Heart left ventricle (tissue), 16 donors: ENCODE measurements around the gene ZNF558. TPM values are rescaled to one million over a fixed set of nuclear protein-coding genes. Genes with fewer than 3 reads are reported as not detected.

Experiments
- ATAC-seq, 4 donors: fragments of 200-7000 bp; cut with Tn5 transposase; one replicate each; pipeline ENCODE4 v1.9.1; 2020 to 2022; ENCODE audit warnings: moderate library complexity in 4 of 4, mild to moderate bottlenecking in 3 of 4, moderate number of reproducible peaks in 1 of 4
- DNase-seq, 5 donors: peaks; one replicate each; pipeline ENCODE4 v3.0.0-alpha.2; 2020
- H3K27ac ChIP-seq, 12 donors: fragments of 200-600 bp; sonication (generic) in 4 of 12; one replicate each; pipeline versions ENCODE4 v1.5.0 to v1.8.0; 2016 to 2022; ENCODE audit warnings: mild to moderate bottlenecking in 2 of 12
- H3K27me3 ChIP-seq, 9 donors: fragments of 200-600 bp; sonication (generic) in 2 of 9; one replicate each; pipeline versions ENCODE4 v1.5.1 to v1.8.0; 2016 to 2022; ENCODE audit warnings: mild to moderate bottlenecking in 3 of 9
- H3K36me3 ChIP-seq, 9 donors: fragments of 200-600 bp; sonication (generic) in 2 of 9; one replicate each; pipeline versions ENCODE4 v1.5.0 to v1.8.0; 2018 to 2022; ENCODE audit warnings: mild to moderate bottlenecking in 2 of 9
- H3K4me1 ChIP-seq, 12 donors: fragments of 200-600 bp; sonication (generic) in 4 of 12; one replicate each; pipeline versions ENCODE4 v1.5.0 to v1.8.0; 2016 to 2022; ENCODE audit warnings: mild to moderate bottlenecking in 3 of 12
- H3K4me3 ChIP-seq, 12 donors: fragments of 200-600 bp; sonication (generic) in 4 of 12; one replicate each; pipeline versions ENCODE4 v1.5.0 to v1.8.0; 2017 to 2022; ENCODE audit warnings: mild to moderate bottlenecking in 9 of 12, moderate library complexity in 4 of 12
- H3K9me3 ChIP-seq, 12 donors: fragments of 200-600 bp; sonication (generic) in 4 of 12; one replicate each; pipeline versions ENCODE4 v1.5.0 to v1.8.0; 2016 to 2022; ENCODE audit warnings: mild to moderate bottlenecking in 1 of 12
- CTCF ChIP-seq, 12 donors: fragments of 200-600 bp; sonication (generic) in 4 of 12; IDR thresholded peaks; one replicate each; pipeline versions ENCODE4 v1.5.0 to v1.8.0; 2018 to 2022; ENCODE audit warnings: antibody characterized with exemption in 12 of 12, mild to moderate bottlenecking in 5 of 12
- POLR2A ChIP-seq, 2 donors: fragments of 450-650 bp; IDR thresholded peaks; one replicate each; pipeline ENCODE4 v1.6.1; 2017; ENCODE audit warnings: antibody characterized with exemption in 2 of 2, mild to moderate bottlenecking in 2 of 2, moderate library complexity in 2 of 2
- WGBS, 4 donors: extraction: QIAGEN DNeasy Blood & Tissue Kit in 2 of 4; methylation state at CpG; one replicate each; pipeline versions ENCODE4 v1.1.5 to v1.1.7; 2013 to 2018; 5-methylcytosine and 5-hydroxymethylcytosine counted together
- intact Hi-C, 10 donors: fragments of 100-400 bp; cut with DNase I; formaldehyde crosslinking; loops; one replicate each; pipeline versions ENCODE4 v1.11.1 to v1.14.2; 2022
- polyA plus RNA-seq, 2 donors: library from polyadenylated mRNA; stranded (reverse); fragments of 200-250 nt; gene quantifications; one replicate each; pipeline ENCODE4 v1.2.3, GENCODE V29; 2013
- total RNA-seq, 9 donors: library from RNA; depleted of rRNA in 2 of 9; stranded (reverse); fragments of >200 nt in 2 of 9; fragmentation: NEBNext Ultra II Directional in 3 of 9; extraction: Animal tissue kit (Norgen Biotek cat#: 25700) in 3 of 9; gene quantifications; one replicate each; pipeline versions ENCODE4 v1.1.0 to v1.2.4, GENCODE V29; 2016 to 2023
- donor health status: ischemic (EF 13 %, LVEDD 7.1; RV severe dilation, severe dysfunction).
- donor health status: healthy with polysubstance abuse.
- donor health status: DM: no; HTN: yes; CAD: no.
- donor health status: DM: no; HTN: no; CAD: no.
- donor health status: ischemic (EF 25% LVEDD 6.9; RV normal size, moderate dysfunction).
- donor health status: ischemic (EF 25% LVEDD 5.7; RV mildly dilated, moderate dysfunction).
- donor health status: healthy.
- donor health status: DM: yes; HTN: yes; CAD: no.
- donor health status: ischemic (EF 35%, LVEDD 5.7; RV mildly dilated, moderate dysfunction).
- donor health status: nonischemic (EF 11% LVEDD 7.7; RV severe dilation, severe dysfunction).
- donor health status: DM: yes; HTN: yes; CAD: no.
- donor health status: PGD.
- donor health status: ischemic (EF 29% LVEDD 5.4; RV normal size, mild dysfunction).
- donor health status: nonischemic (EF 23%, LVEDD 6.1; RV moderate dilation, normal function).

ZNF558 gene
- total and polyA plus RNA-seq, 11 donors, result 5.0 to 16.2 (median 11.2) TPM

GRCh38 chr19:8849232-8849631, 17.1 kb upstream of the ZNF558 start:
- TF ChIP-seq POLR2A (IDR thresholded peaks at IDR 0.05), result no peak
- TF ChIP-seq CTCF (IDR thresholded peaks at IDR 0.05), result no peak
- DNase-seq (no peak), ATAC-seq (no peak)
- Histone ChIP-seq H3K4me3 (no peak overlapping the region), H3K27ac (no peak overlapping the region), H3K36me3 (no peaks in the 10 kb centered on the region), H3K27me3 (peaks cover 0 to 32% (median 0%) of the 10 kb centered on the region in 9 donors), H3K9me3 (peaks cover 0 to 19% (median 3%) of the 10 kb centered on the region in 12 donors), H3K4me1 (no peaks in the 10 kb centered on the region)
- 89 to 92% (median 90%) methylated on average over 2 of the region's 2 CpGs for WGBS, 4 donors
- intact Hi-C loops, result no loop called here

GRCh38 chr19:8846819-8847218, 14.7 kb upstream of the ZNF558 start:
- Histone ChIP-seq H3K9me3 (peaks cover 0 to 19% (median 3%) of the 10 kb centered on the region in 12 donors), H3K4me1 (no peaks in the 10 kb centered on the region), H3K27ac (no peak overlapping the region), H3K36me3 (no peaks in the 10 kb centered on the region), H3K27me3 (peaks cover 0 to 20% (median 0%) of the 10 kb centered on the region in 9 donors), H3K4me3 (no peak overlapping the region)
- DNase-seq (no peak), ATAC-seq (no peak)
- intact Hi-C loops, result no loop called here
- TF ChIP-seq CTCF (IDR thresholded peaks at IDR 0.05) (no peak), POLR2A (IDR thresholded peaks at IDR 0.05) (no peak)
- 64 to 92% (median 74%) methylated on average over 1 to 3 of the region's 3 CpGs for WGBS, 4 donors

GRCh38 chr19:8840708-8841107, 8.6 kb upstream of the ZNF558 start:
- H3K4me1 ChIP-seq, result no peaks in the 10 kb centered on the region
- peaks cover 0 to under 1% (median 0%) of the 10 kb centered on the region in 12 donors for H3K9me3 ChIP-seq
- no peaks in the 10 kb centered on the region for H3K36me3 ChIP-seq
- DNase-seq, result no peak
- 85 to 89% (median 88%) methylated on average over 5 of the region's 5 CpGs for WGBS, 4 donors
- H3K4me3 ChIP-seq, result no peak overlapping the region
- H3K27me3 ChIP-seq, result peaks cover 0 to 7% (median 0%) of the 10 kb centered on the region in 9 donors
- H3K27ac ChIP-seq, result no peak overlapping the region
- no peak for TF ChIP-seq POLR2A (IDR thresholded peaks at IDR 0.05)
- no peak for TF ChIP-seq CTCF (IDR thresholded peaks at IDR 0.05)
- intact Hi-C loops, result no loop called here
- no peak for ATAC-seq

- H3K4me1 ChIP-seq, result peaks cover 0 to 10% (median 8%) of the 10 kb centered on the region in 12 donors
- intact Hi-C loops, result loop anchor here in 1 of 10 donors (10.0 kb wide), 1 partner anchor 1771 kb away; the partner anchor contains the start of gene ZNF557
- peaks cover 0 to 6% (median 0%) of the 10 kb centered on the region in 12 donors for H3K9me3 ChIP-seq
- H3K27ac ChIP-seq, result no peak overlapping the region
- DNase-seq (no peak), ATAC-seq (no peak)
- 91 to 97% (median 92%) methylated on average over 3 of the region's 3 CpGs for WGBS, 4 donors
- peaks cover 0 to 3% (median 0%) of the 10 kb centered on the region in 9 donors for H3K27me3 ChIP-seq
- TF ChIP-seq CTCF (IDR thresholded peaks at IDR 0.05), result no peak
- no peak for TF ChIP-seq POLR2A (IDR thresholded peaks at IDR 0.05)
- peaks cover 0 to under 1% (median 0%) of the 10 kb centered on the region in 9 donors for H3K36me3 ChIP-seq
- H3K4me3 ChIP-seq, result no peak overlapping the region
Measured at GRCh38 chr19:8835877-8836276, 3.8 kb upstream of the ZNF558 start.
